IMR-90 (cell line): ENCODE results near the gene ANGPT4. TPM values are rescaled to one million over a fixed set of nuclear protein-coding genes. Genes with fewer than 3 reads are reported as not detected.

Experiments
- ATAC-seq: fragments of 200-7000 bp; cut with Tn5 transposase; 2 replicates; pipeline ENCODE4 v1.9.1; 2020; ENCODE audit warnings: low read depth, mild to moderate bottlenecking, moderate library complexity
- BruUV-seq: library from RNA; stranded (reverse); fragments of 400-500 nt; replicated peaks from 2 replicates; lab custom pipeline; 2021; lab: Mats Ljungman, UMichigan
- CTCF ChIA-PET: fragments of 300-600 bp; formaldehyde crosslinking; extraction: SDS; loops from one replicate; lab custom pipeline; 2021; ENCODE audit warnings: antibody characterized with exemption; lab: Yijun Ruan, JAX
- POLR2A ChIA-PET: fragments of 300-600 bp; sonication (Branson Sonifier 250); formaldehyde crosslinking; loops from one replicate; lab custom pipeline; 2022; ENCODE audit warnings: antibody characterized with exemption; ENCODE audit not compliant: unreplicated experiment; lab: Charles Lee
- DNase-seq: peaks from one replicate; pipeline ENCODE4 v3.0.0; 2013
- H2AFZ ChIP-seq: replicated peaks from 2 replicates; pipeline ENCODE3; 2013; ENCODE audit warnings: low read length, mild to moderate bottlenecking; ENCODE audit not compliant: poor library complexity
- H2AK5ac ChIP-seq: 2 replicates; pipeline ENCODE4 v1.6.1; 2013; ENCODE audit warnings: low read depth, low read length, inconsistent platforms
- H2AK9ac ChIP-seq: replicated peaks from 2 replicates; pipeline ENCODE3; 2013; ENCODE audit warnings: mild to moderate bottlenecking, low read depth, low read length, moderate library complexity; ENCODE audit not compliant: poor library complexity
- H2BK120ac ChIP-seq: 2 replicates; pipeline ENCODE4 v1.6.1; 2013; ENCODE audit warnings: low read depth, low read length, inconsistent platforms
- H2BK15ac ChIP-seq: 3 replicates; pipeline ENCODE4 v1.6.1; 2013; ENCODE audit warnings: low read depth, low read length, inconsistent platforms
- H2BK20ac ChIP-seq: 2 replicates; pipeline ENCODE4 v1.6.1; 2013; ENCODE audit warnings: low read depth, mild to moderate bottlenecking, inconsistent platforms, low read length, moderate library complexity
- H2BK5ac ChIP-seq: 2 replicates; pipeline ENCODE4 v1.6.1; 2013; ENCODE audit warnings: mild to moderate bottlenecking, low read depth, low read length, inconsistent platforms; ENCODE audit not compliant: poor library complexity, severe bottlenecking
- H3K14ac ChIP-seq: replicated peaks from 2 replicates; pipeline ENCODE4 v1.6.1; 2013; ENCODE audit warnings: low read depth, low read length, inconsistent platforms
- H3K18ac ChIP-seq: 2 replicates; pipeline ENCODE4 v1.6.1; 2013; ENCODE audit warnings: low read depth, low read length, control low read depth
- H3K23ac ChIP-seq: 2 replicates; pipeline ENCODE4 v1.6.1; 2013; ENCODE audit warnings: low read depth, low read length, inconsistent platforms
- H3K27ac ChIP-seq: 2 replicates; pipeline ENCODE4 v1.5.1; 2013; ENCODE audit warnings: mild to moderate bottlenecking, control low read depth, low read length; ENCODE audit not compliant: insufficient read depth
- H3K27me3 ChIP-seq: 2 replicates; pipeline ENCODE4 v1.6.1; 2013; ENCODE audit warnings: low read length; ENCODE audit not compliant: control insufficient read depth, insufficient read depth
- H3K36me3 ChIP-seq: 2 replicates; pipeline ENCODE4 v1.6.1; 2013; ENCODE audit warnings: low read length, mixed read lengths; ENCODE audit not compliant: control insufficient read depth, insufficient read depth
- H3K4ac ChIP-seq: 2 replicates; pipeline ENCODE4 v1.6.1; 2013; ENCODE audit warnings: low read depth, low read length, inconsistent platforms
- H3K4me1 ChIP-seq: 2 replicates; pipeline ENCODE4 v1.6.1; 2013; ENCODE audit warnings: low read length, mixed read lengths; ENCODE audit not compliant: control insufficient read depth, insufficient read depth
- H3K4me2 ChIP-seq: 2 replicates; pipeline ENCODE4 v1.6.1; 2013; ENCODE audit warnings: low read depth, mild to moderate bottlenecking, control low read depth, low read length, moderate library complexity
- H3K4me3 ChIP-seq: 2 replicates; pipeline ENCODE4 v1.5.1; 2013; ENCODE audit warnings: low read depth, mild to moderate bottlenecking, control low read depth, low read length, moderate library complexity; ENCODE audit not compliant: insufficient read depth
- H3K56ac ChIP-seq: 2 replicates; pipeline ENCODE4 v1.6.1; 2013; ENCODE audit warnings: low read length, inconsistent platforms; ENCODE audit not compliant: insufficient read depth; ENCODE audit errors: extremely low read depth
- H3K79me1 ChIP-seq, 2 experiments: 2 replicates each; pipeline ENCODE4 v1.6.1; 2013; ENCODE audit warnings: low read length in 2 of 2, inconsistent platforms in 1 of 2, low read depth in 1 of 2
- H3K9ac ChIP-seq: 2 replicates; pipeline ENCODE4 v1.6.1; 2013; ENCODE audit warnings: low read depth, low read length, control low read depth
- H3K9me1 ChIP-seq: 2 replicates; pipeline ENCODE4 v1.6.1; 2013; ENCODE audit warnings: low read length, inconsistent platforms; ENCODE audit not compliant: insufficient read depth
- H3K9me3 ChIP-seq: 2 replicates; pipeline ENCODE4 v1.6.1; 2013; ENCODE audit warnings: low read length; ENCODE audit not compliant: control insufficient read depth, insufficient read depth
- H4K20me1 ChIP-seq: 2 replicates; pipeline ENCODE4 v1.6.1; 2013; ENCODE audit warnings: low read length, inconsistent platforms; ENCODE audit not compliant: insufficient read depth
- H4K5ac ChIP-seq: 2 replicates; pipeline ENCODE4 v1.6.1; 2013; ENCODE audit warnings: mild to moderate bottlenecking, low read depth, low read length, control low read depth
- H4K8ac ChIP-seq, 2 experiments: 2 replicates each; pipeline ENCODE4 v1.6.1; 2013; ENCODE audit warnings: low read depth in 2 of 2, low read length in 2 of 2, control low read depth in 1 of 2, inconsistent platforms in 1 of 2
- H4K91ac ChIP-seq: 2 replicates; pipeline ENCODE4 v1.6.1; 2013; ENCODE audit warnings: low read depth, low read length, inconsistent platforms; ENCODE audit not compliant: insufficient read depth
- FOS ChIP-seq: fragments of 150-350 bp; IDR thresholded peaks from 2 replicates; pipeline ENCODE4 v1.6.1; 2016; ENCODE audit warnings: low read depth, low read length
- MAFK ChIP-seq: IDR thresholded peaks from 2 replicates; pipeline ENCODE4 v1.6.1; 2012; ENCODE audit warnings: low read depth, low read length, improper control_type of control experiment
- MXI1 ChIP-seq: IDR thresholded peaks from 2 replicates; pipeline ENCODE4 v1.6.1; 2012; ENCODE audit warnings: low read depth, mild to moderate bottlenecking, low read length, moderate library complexity, borderline replicate concordance
- NFE2L2 ChIP-seq: fragments of 150-350 bp; IDR thresholded peaks from 2 replicates; pipeline ENCODE4 v1.6.1; 2016; ENCODE audit warnings: low read depth, mild to moderate bottlenecking, low read length
- RFX5 ChIP-seq: IDR thresholded peaks from 2 replicates; pipeline ENCODE4 v1.8.0; 2012; ENCODE audit warnings: low read depth, mild to moderate bottlenecking, low read length, moderate library complexity
- SMC3 ChIP-seq: fragments of 150-350 bp; IDR thresholded peaks from 2 replicates; pipeline ENCODE4 v1.6.1; 2016; ENCODE audit warnings: low read depth, mild to moderate bottlenecking, antibody characterized with exemption, low read length, moderate library complexity
- WGBS, 2 experiments: methylation state at CpG; one replicate each; pipeline versions ENCODE4 v1.1.5 to v1.1.7; 2013; ENCODE audit warnings: missing lambda C conversion rate in 2 of 2; ENCODE audit not compliant: insufficient read length in 1 of 2; ENCODE audit errors: extremely low coverage in 2 of 2; 5-methylcytosine and 5-hydroxymethylcytosine counted together
- dilution Hi-C: fragments of 300-500 bp; cut with HindIII; formaldehyde crosslinking; loops from one replicate; pipeline ENCODE4 v1.14.3; 2018; ENCODE audit warnings: low sequenced_read_pairs; ENCODE audit not compliant: unreplicated experiment
- in situ Hi-C: fragments of 300-500 bp; cut with MboI; formaldehyde crosslinking; loops from 3 replicates; pipeline ENCODE4 v1.14.3; 2019; ENCODE audit warnings: low sequenced_read_pairs, inconsistent platforms, mixed read lengths
- intact Hi-C: fragments of 100-400 bp; cut with micrococcal nuclease; formaldehyde crosslinking; loops from 2 replicates; pipeline ENCODE4 v1.10.0; 2022
- polyA plus RNA-seq, 3 experiments: library from polyadenylated mRNA; depleted of rRNA; stranded (reverse); fragments of >200 nt; gene quantifications; 2 replicates each; pipeline ENCODE4 v1.2.3, GENCODE V29; 2012; ENCODE audit warnings: low replicate concordance in 1 of 3
- total RNA-seq: library from RNA; depleted of rRNA; stranded (reverse); fragments of >200 nt; gene quantifications from 2 replicates; pipeline ENCODE4 v1.2.3, GENCODE V29; 2012
- TF ChIP-seq, protein P1 (sequence below): fragments of 150-350 bp; IDR thresholded peaks from 2 replicates; pipeline ENCODE4 v1.6.1; 2016; ENCODE audit warnings: low read depth, mild to moderate bottlenecking, low read length, moderate library complexity, borderline replicate concordance

Gene ANGPT4
- total and polyA plus RNA-seq, 2 of the 4 experiments (the other 2 are of a cell fraction), result not detected

DNA sequence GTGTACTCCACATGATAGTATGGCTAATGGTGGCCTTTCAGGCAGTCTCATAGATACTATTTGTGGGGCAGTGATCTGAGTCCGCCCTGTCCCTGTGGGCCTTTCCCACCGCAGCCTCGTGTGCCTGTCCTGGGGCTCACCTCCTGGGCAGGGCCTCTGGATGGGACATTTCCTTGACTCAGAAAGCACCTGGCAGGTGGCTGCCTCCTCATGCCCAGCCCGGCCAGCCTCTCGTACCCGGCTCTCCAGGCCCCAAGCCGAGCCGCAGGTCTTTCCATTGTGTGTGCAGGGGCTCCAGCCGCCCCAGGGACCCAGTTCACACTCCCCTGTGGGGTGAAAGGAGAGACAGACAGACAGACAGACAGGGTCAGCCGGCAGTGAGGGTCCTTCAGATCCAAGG lies 47.7 kb upstream of the ANGPT4 start:
- no peak overlapping the region for H3K4me2 ChIP-seq
- no peak overlapping the region for H3K56ac ChIP-seq
- POLR2A ChIA-PET, result no interaction called here
- DNase-seq, result no peak
- H3K4me3 ChIP-seq, result no peak overlapping the region
- no peak overlapping the region for H3K18ac ChIP-seq
- H2BK15ac ChIP-seq, result no peak overlapping the region
- TF ChIP-seq MXI1 (no peak), RFX5 (no peak), MAFK (no peak), FOS (no peak), SMC3 (no peak), NFE2L2 (no peak)
- TF ChIP-seq, protein P1, sequence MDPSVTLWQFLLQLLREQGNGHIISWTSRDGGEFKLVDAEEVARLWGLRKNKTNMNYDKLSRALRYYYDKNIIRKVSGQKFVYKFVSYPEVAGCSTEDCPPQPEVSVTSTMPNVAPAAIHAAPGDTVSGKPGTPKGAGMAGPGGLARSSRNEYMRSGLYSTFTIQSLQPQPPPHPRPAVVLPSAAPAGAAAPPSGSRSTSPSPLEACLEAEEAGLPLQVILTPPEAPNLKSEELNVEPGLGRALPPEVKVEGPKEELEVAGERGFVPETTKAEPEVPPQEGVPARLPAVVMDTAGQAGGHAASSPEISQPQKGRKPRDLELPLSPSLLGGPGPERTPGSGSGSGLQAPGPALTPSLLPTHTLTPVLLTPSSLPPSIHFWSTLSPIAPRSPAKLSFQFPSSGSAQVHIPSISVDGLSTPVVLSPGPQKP, result no peak
- no peak overlapping the region for H4K5ac ChIP-seq
- no peak overlapping the region for H3K9ac ChIP-seq
- H3K4me1 ChIP-seq, result no peaks in the 10 kb centered on the region
- H3K4ac ChIP-seq, result no peak overlapping the region
- intact Hi-C loops, result no loop called here
- H3K9me3 ChIP-seq, result no peaks in the 10 kb centered on the region
- H3K79me1 ChIP-seq, result no peaks in the 10 kb centered on the region
- no peak overlapping the region for H4K91ac ChIP-seq
- WGBS, 2 experiments, result no CpG with 5 or more reads among the region's 10 CpGs
- no peak overlapping the region for H2AK5ac ChIP-seq
- no peaks in the 10 kb centered on the region for H3K36me3 ChIP-seq
- H2BK120ac ChIP-seq, result no peak overlapping the region
- no peak overlapping the region for H2AK9ac ChIP-seq
- in situ Hi-C loops, result no loop called here
- no peaks in the 10 kb centered on the region for H3K9me1 ChIP-seq
- H3K14ac ChIP-seq, result no peak overlapping the region
- H2BK5ac ChIP-seq, result no peak overlapping the region
- H3K23ac ChIP-seq, result no peak overlapping the region
- H4K8ac ChIP-seq, result no peak overlapping the region
- H3K27ac ChIP-seq, result no peak overlapping the region
- no peak overlapping the region for H2BK20ac ChIP-seq
- H2AFZ ChIP-seq, result no peak overlapping the region
- CTCF ChIA-PET, result no interaction called here
- no peak for ATAC-seq
- H3K27me3 ChIP-seq, result peaks cover 6% of the 10 kb centered on the region
- dilution Hi-C loops, result no loop called here
- no peaks in the 10 kb centered on the region for H4K20me1 ChIP-seq
- BruUV-seq, result no TSS peak
